Measurements from ENCODE around the gene FCGR3A. TPM values are rescaled to one million over a fixed set of nuclear protein-coding genes. Genes with fewer than 3 reads are reported as not detected.
A peak's percentile ranks its signal among the peaks of the same experiment; 100 is the strongest.

Gene FCGR3A
- total RNA-seq, 4 donors from 2014 or later = 0.75 to 21.7 (median 5.3) TPM

- DNase-seq = no peak
- 80 to 88% methylated on average over 3 to 6 of the region's 6 CpGs for WGBS, 2 donors (ENCODE audit: low coverage in 1 of 2)
- in situ Hi-C loops (cut with MboI; ENCODE audit: low pct_ligation_motif_present in 1 of 4, low pct_unique_long_range_greater_than_20kb in 1 of 4, low sequenced_read_pairs in 3 of 4) = no loop called here
Measured at GRCh38 chr1:161505686-161506085, 43.9 kb downstream of the FCGR3A start.

GRCh38 chr1:161503394-161503748, 46.2 kb downstream of the FCGR3A start:
- H3K4me1 ChIP-seq = peaks cover 0 to 6% (median 2%) of the 10 kb centered on the region in 4 donors
- intact Hi-C loops (cut with DNase I; ENCODE audit: low total_unique reads) (no loop called here), in situ Hi-C loops (cut with MboI; ENCODE audit: low pct_ligation_motif_present in 1 of 4, low pct_unique_long_range_greater_than_20kb in 1 of 4, low sequenced_read_pairs in 3 of 4) (no loop called here)
- no peak overlapping the region for H3K27ac ChIP-seq
- no peaks in the 10 kb centered on the region for H3K36me3 ChIP-seq
- peaks cover 22% of the 10 kb centered on the region for H3K27me3 ChIP-seq
- no peak for DNase-seq
- no peak overlapping the region for H3K4me3 ChIP-seq
- H3K9me3 ChIP-seq = no peaks in the 10 kb centered on the region
- no peak for TF ChIP-seq EP300 (IDR thresholded peaks at IDR 0.05; ENCODE audit: low read depth)
- no peak for TF ChIP-seq POLR2AphosphoS5 (IDR thresholded peaks at IDR 0.05)
- TF ChIP-seq POLR2A (IDR thresholded peaks at IDR 0.05) = no peak
- TF ChIP-seq, protein P1, sequence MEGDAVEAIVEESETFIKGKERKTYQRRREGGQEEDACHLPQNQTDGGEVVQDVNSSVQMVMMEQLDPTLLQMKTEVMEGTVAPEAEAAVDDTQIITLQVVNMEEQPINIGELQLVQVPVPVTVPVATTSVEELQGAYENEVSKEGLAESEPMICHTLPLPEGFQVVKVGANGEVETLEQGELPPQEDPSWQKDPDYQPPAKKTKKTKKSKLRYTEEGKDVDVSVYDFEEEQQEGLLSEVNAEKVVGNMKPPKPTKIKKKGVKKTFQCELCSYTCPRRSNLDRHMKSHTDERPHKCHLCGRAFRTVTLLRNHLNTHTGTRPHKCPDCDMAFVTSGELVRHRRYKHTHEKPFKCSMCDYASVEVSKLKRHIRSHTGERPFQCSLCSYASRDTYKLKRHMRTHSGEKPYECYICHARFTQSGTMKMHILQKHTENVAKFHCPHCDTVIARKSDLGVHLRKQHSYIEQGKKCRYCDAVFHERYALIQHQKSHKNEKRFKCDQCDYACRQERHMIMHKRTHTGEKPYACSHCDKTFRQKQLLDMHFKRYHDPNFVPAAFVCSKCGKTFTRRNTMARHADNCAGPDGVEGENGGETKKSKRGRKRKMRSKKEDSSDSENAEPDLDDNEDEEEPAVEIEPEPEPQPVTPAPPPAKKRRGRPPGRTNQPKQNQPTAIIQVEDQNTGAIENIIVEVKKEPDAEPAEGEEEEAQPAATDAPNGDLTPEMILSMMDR (IDR thresholded peaks at IDR 0.05) = no peak

More at GRCh38 chr1:161505686-161506085, 43.9 kb downstream of the FCGR3A start:
- TF ChIP-seq, protein P1 (IDR thresholded peaks at IDR 0.05) = no peak
- TF ChIP-seq POLR2A (IDR thresholded peaks at IDR 0.05) = no peak
- TF ChIP-seq POLR2AphosphoS5 (IDR thresholded peaks at IDR 0.05) = no peak
- no peak for TF ChIP-seq EP300 (IDR thresholded peaks at IDR 0.05; ENCODE audit: low read depth)
- Histone ChIP-seq H3K27me3 (peaks cover 6% of the 10 kb centered on the region), H3K27ac (peak overlapping the region in 3 of 4 donors; percentile 25 to 46 (median 37)), H3K4me3 (peak overlapping the region in 1 of 4 donors; percentile 18), H3K4me1 (peaks cover 0 to 6% (median 2%) of the 10 kb centered on the region in 4 donors), H3K9me3 (no peaks in the 10 kb centered on the region), H3K36me3 (no peaks in the 10 kb centered on the region)
- intact Hi-C loops (cut with DNase I; ENCODE audit: low total_unique reads) = no loop called here

GRCh38 chr1:161502641-161503393, 46.8 kb downstream of the FCGR3A start:
- no peaks in the 10 kb centered on the region for H3K36me3 ChIP-seq
- intact Hi-C loops (cut with DNase I; ENCODE audit: low total_unique reads) = no loop called here
- peaks cover 0 to 6% (median 2%) of the 10 kb centered on the region in 4 donors for H3K4me1 ChIP-seq
- H3K27me3 ChIP-seq = peaks cover 27% of the 10 kb centered on the region
- in situ Hi-C loops (cut with MboI; ENCODE audit: low pct_ligation_motif_present in 1 of 4, low pct_unique_long_range_greater_than_20kb in 1 of 4, low sequenced_read_pairs in 3 of 4) = no loop called here
- H3K9me3 ChIP-seq = no peaks in the 10 kb centered on the region
- H3K4me3 ChIP-seq = no peak overlapping the region
- H3K27ac ChIP-seq = no peak overlapping the region
- WGBS, 2 donors (ENCODE audit: low coverage in 1 of 2) = 96% methylated on average over 1 of the region's 1 CpG; no CpG with 5 or more reads in 1 of the 2 donors
- TF ChIP-seq POLR2AphosphoS5 (IDR thresholded peaks at IDR 0.05) (no peak), POLR2A (IDR thresholded peaks at IDR 0.05) (no peak), EP300 (IDR thresholded peaks at IDR 0.05; ENCODE audit: low read depth) (no peak)
- TF ChIP-seq, protein P1 (IDR thresholded peaks at IDR 0.05) = no peak
- no peak for DNase-seq

DNA sequence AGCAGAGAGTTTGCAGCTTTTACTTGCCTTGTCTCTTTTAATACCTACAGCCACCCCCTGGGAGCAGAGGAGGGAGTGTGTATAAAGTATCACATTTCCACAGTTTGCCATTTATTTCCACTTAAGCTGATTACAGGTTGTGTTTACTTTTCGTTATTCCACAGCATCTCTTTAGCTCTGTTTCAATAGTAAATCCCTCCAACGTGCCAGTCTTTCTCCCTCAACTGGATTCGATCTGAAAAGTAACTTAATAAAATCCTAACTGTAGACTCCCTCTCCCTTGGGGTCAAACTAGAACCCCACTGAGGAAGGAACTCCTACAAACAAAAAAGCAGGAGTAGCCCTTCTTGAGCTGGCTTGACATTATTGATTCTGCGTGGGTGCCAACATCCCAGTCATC, 47.4 kb downstream of the FCGR3A start:
- H3K4me3 ChIP-seq = no peak overlapping the region
- no peaks in the 10 kb centered on the region for H3K36me3 ChIP-seq
- in situ Hi-C loops (cut with MboI; ENCODE audit: low pct_ligation_motif_present in 1 of 4, low pct_unique_long_range_greater_than_20kb in 1 of 4, low sequenced_read_pairs in 3 of 4) = no loop called here
- H3K27ac ChIP-seq = no peak overlapping the region
- H3K27me3 ChIP-seq = peaks cover 33% of the 10 kb centered on the region
- H3K9me3 ChIP-seq = no peaks in the 10 kb centered on the region
- DNase-seq = no peak
- whole genome bisulfite sequencing, 2 donors (ENCODE audit: low coverage in 1 of 2) = 70 to 73% methylated on average over 4 of the region's 4 CpGs
- intact Hi-C loops (cut with DNase I; ENCODE audit: low total_unique reads) = no loop called here
- H3K4me1 ChIP-seq = peaks cover 0 to 5% (median 2%) of the 10 kb centered on the region in 4 donors
- TF ChIP-seq, protein P1 (IDR thresholded peaks at IDR 0.05) = no peak
- no peak for TF ChIP-seq POLR2A (IDR thresholded peaks at IDR 0.05)
- TF ChIP-seq POLR2AphosphoS5 (IDR thresholded peaks at IDR 0.05) = no peak
- TF ChIP-seq EP300 (IDR thresholded peaks at IDR 0.05; ENCODE audit: low read depth) = no peak
